NT2/D1 (cell line): Measurements from ENCODE around the gene MYO7A.

Experiments
- SUZ12 ChIP-seq: IDR thresholded peaks from 2 replicates; pipeline ENCODE4 v1.6.1; 2011; ENCODE audit not compliant: insufficient read length, insufficient read depth; ENCODE audit errors: extremely low read depth
- YY1 ChIP-seq: IDR thresholded peaks from 2 replicates; pipeline ENCODE4 v1.6.1; 2011; ENCODE audit not compliant: insufficient read length, insufficient read depth
- ZNF274 ChIP-seq: IDR thresholded peaks from 2 replicates; pipeline ENCODE4 v1.6.1; 2011; ENCODE audit warnings: mild to moderate bottlenecking, low read depth, low read length

DNA sequence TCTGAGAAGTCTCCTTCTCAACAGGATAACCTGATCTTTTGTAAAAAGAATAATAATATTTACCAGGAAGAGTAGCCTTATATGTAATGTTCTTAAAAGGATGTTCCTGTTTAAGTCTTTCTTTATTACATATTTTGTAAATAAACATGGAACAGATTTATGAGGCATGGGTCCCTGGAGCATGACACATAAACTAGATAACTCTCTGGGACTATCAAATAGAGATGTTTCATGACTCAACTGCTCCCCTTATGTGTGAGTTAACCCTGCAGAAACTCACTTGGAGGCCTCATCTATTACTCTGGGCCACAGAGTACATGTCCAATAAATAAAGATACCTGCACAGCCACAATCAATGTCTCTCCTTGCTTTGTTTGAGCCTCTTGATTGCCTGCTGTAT, 108.9 kb downstream of the MYO7A start:
- no peak for TF ChIP-seq ZNF274
- TF ChIP-seq YY1, result no peak
- TF ChIP-seq SUZ12, result no peak
